Left lobe of liver (tissue), 2 donors: ENCODE measurements around the gene INPP5A. TPM values are rescaled to one million over a fixed set of nuclear protein-coding genes. Genes with fewer than 3 reads are reported as not detected.
"Not testable (repeated sequence)": the region's sequence is repeated elsewhere in the genome, so short reads cannot be mapped to it uniquely, and the experiment has no call there.

Source experiments
- ATAC-seq: fragments of 200-7000 bp; cut with Tn5 transposase; one replicate; pipeline ENCODE4 v1.9.1; 2020; ENCODE audit warnings: mild to moderate bottlenecking, moderate library complexity
- DNase-seq: peaks from one replicate; pipeline ENCODE4 v3.0.0-alpha.2; 2020; ENCODE audit warnings: low spot score
- total RNA-seq: library from RNA; stranded (reverse); gene quantifications from one replicate; pipeline ENCODE4 v1.2.1, GENCODE V29; 2021
- donor health status: DM: no; HTN: no; CAD: no; lungs with moderate emphysema.
- donor health status: DM: no; HTN: yes; CAD: no.

The INPP5A gene
- total RNA-seq, 1 donor from 2014 or later, result 18.3 TPM

DNA sequence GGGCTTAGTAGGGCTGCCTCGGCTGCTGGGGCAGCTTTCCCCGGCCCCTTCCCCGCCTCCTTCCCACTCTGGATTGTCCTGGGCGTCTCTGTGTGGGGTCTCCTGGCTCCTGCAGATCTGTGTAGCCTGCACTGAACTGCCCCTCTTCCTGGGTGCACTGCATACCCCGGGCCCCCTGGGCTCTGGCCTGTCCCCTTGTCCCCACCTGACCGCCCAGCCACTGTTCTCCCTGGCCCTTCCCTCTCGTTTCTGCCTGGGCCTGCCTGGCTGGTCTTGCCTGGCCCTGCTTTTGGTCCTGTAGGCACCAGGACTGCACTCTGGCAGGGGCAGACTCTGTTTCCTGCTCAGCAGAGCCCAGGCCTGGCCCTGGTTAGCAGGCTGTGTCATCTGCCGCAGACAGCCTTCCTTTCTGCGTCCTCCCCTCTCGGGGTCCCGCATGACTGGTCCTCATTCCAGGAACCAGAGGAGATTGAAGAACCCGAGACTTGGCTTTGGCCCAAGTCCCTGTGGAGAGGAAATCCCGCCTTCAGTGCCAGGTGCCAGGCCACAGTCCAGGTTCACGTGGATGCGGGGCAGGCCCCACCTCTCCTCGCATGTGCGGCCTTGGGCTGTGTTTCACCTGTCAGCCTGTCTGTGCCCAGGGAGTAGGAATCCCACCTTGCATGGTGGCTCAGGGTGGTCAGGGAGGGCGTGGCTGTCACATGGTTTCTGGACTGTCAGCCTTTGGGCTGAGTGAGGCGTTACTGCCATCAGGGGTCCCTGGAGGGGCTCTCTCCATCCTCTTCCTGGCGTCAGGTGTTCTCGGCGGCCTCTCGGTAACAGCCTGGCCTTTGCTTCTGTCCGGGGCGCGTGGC is 9.2 kb downstream of the INPP5A start:
- DNase-seq (peak; percentile 73), ATAC-seq (peak; percentile 78)

GRCh38 chr10:132547421-132547861 is 9.9 kb downstream of the INPP5A start:
- DNase-seq (no peak), ATAC-seq (peak; percentile 7)

DNA sequence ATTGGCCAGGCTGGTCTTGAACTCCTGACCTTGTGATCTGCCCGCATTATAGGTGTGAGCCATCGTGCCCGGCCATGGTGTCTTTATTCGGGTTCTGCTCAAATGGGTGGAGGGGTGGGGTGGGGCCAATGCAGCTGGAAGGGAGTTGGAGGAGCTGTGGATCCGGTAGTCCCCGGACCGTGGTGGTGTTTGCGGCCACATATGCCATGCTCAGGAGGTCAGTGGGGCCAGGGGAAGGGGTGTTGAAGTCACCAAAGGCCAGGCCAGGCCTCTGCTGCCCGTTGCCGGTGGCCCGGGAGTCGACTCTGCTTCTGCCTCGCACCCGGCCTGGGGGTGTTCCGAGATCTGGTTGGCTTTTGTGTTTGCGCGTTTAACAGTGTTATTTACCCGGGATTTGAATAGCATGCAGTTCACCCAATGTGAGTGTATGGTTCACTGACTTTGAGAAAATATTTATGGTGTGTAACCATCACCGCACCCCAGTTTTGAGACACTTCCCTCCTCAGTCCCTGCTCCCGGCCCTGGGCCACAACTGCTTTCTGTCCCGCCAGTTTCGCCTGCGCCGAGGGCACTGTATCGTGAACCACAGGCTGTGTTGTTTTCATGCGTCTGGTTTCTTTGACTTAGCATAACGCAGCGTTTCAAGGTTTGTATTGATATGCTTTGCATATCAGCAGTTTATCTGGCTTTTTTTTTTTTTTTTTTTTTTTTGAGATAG is 10.7 kb downstream of the INPP5A start:
- DNase-seq, result no peak
- ATAC-seq, result no peak

DNA sequence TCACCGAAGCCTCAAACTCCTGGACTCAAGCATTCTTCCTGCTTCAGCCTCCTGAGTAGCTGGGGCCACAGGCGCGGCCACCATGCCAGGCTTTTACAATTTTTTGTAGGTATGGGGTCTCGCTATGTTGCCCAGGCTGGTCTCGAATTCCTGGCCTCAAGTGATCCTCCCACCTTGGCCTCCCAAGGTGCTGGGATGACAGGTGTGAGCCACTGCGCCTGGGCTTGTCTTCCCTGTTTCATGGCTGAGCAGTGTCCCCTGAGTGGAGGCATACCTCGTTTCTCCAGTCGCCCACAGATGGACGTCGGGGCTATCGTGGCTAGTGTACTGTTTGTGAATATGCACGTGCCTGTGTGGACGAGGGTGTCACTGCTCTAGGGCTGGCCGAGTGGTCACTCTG is 11.3 kb downstream of the INPP5A start:
- no peak for DNase-seq
- ATAC-seq, result no peak

DNA sequence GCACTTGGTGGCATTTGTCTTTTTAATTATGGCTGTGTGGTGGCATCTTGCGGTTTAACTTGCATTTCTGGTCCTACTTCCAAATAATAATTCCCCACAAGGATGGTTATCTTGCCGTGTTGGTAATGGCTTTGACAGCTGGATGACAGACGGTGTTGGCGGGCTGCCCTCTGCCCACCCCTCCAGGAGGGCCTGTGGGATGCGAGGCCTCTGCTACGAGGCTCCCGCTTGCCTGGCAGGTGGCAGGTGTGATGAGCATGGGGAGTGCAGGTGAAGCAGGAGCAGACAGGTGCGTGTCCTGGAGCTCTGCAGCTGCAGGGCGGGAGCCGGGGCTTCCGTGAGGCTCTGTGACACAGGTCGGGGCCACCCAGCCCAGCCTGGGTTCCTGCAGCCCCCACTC is 11.8 kb downstream of the INPP5A start:
- DNase-seq (no peak), ATAC-seq (no peak)

DNA sequence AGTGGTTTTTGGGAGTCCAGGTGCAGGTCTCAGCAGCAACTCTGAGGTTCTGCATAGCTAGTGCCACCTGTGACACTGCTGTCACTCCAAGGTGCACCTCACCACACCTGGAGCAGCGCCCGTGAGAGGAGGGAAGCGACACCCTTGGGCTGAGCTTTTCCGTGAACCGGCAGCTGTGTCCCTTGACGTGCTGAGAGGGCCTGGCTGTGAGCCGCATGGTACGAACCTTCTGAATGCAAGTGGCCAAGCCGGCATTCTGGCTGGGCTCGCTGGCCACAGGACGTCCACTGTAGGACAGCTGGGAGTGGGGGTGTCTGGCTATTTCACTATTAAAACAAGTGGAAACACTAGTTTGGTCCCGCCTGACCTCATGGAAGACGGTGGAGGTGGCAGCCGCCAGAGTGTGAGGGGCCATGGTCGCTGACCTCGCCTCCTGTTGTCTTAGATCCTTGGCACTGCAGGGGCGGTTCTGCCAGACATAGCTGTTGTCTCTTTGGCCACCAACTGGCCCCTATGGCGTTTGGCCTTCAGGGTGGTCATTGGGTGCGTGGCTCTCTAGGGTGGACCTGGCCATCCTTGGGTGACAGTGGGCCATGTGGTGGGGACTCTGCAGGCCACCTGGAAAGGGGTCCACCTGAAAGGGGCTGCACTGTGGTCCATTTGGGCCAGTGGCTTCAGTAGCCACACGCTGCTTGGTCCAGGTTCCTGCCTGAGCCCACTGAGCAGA is 12.9 kb downstream of the INPP5A start:
- DNase-seq, result no peak
- no peak for ATAC-seq

- DNase-seq (no peak), ATAC-seq (no peak)
Measured at GRCh38 chr10:132551093-132551807, 13.7 kb downstream of the INPP5A start.

DNA sequence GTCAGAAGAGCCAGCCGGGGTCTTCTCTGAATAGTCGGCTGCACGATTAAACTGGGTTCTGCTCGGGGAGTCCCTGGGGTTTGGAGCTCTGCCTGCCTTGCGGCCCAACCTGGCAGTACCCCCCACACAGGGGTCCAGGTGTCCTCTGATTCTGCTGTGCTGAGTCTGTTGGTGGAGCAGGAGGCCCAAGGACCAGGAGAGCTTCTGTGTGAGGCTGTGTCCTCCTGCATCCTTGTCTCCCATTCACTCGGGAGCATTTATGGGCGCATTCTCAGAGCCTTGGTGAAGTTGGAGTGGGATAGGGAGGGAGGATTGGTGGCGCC is 14.2 kb downstream of the INPP5A start:
- ATAC-seq (no peak), DNase-seq (no peak)

DNA sequence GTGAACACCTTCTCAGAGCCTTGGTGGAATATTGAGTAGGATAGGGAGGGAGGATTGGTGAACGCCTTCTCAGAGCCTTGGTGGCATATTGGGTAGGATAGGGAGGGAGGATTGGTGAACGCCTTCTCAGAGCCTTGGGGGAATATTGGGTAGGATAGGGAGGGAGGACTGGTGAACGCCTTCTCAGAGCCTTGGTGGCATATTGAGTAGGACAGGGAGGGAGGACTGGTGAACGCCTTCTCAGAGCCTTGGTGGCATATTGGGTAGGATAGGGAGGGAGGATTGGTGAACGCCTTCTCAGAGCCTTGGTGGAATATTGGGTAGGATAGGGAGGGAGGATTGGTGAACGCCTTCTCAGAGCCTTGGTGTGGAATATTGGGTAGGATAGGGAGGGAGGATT is 15.0 kb downstream of the INPP5A start:
- not testable (repeated sequence) for DNase-seq, ATAC-seq

DNA sequence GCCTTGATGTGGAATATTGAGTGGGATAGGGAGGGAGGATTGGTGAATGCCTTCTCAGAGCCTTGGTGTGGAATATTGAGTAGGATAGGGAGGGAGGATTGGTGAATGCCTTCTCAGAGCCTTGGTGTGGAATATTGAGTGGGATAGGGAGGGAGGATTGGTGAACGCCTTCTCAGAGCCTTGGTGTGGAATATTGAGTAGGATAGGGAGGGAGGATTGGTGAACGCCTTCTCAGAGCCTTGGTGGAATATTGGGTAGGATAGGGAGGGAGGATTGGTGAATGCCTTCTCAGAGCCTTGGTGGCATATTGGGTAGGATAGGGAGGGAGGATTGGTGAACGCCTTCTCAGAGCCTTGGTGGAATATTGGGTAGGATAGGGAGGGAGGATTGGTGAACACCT is 16.0 kb downstream of the INPP5A start:
- DNase-seq, ATAC-seq: not testable (repeated sequence)

DNA sequence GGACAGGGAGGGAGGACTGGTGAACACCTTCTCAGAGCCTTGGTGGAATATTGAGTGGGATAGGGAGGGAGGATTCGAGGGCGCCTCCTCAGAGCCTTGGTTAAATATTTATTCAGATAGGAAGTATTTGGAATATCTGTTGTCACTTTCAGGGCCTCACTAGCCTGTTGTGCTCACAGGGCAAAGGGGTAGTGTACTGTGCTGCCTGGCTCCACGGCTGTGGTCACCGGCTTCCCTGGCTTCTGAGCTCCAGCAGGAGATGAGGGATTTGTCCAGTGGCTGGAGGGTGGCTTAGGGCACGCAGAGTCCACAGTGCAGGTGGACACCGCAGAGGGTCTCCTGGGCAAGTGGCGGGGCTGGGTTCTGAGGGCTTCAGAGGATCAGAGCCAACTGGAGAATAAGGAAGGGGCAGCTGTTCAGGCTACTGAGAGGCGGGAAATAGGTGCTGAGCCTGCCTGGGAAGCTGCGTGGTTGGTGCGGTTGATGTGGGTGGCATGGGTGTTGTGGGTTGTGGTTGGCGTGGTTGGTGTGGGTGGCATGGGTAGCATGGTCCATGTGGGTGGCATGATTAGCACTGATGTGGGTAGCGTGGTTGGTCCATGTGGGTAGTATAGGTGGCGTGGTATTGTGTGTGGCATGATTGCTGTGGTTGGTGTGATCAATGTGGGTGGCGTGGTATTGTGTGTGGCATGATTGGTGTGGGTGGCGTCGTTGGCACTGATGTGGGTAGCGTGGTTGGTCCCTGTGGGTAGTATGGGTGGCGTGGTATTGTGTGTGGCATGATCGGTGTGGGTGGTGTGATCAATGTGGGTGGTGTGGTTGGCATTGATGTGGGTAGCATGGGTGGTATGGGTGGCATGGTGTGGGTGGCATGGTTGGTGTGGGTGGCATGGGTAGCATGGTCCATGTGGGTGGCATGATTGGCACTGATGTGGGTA is 16.7 kb downstream of the INPP5A start:
- DNase-seq (no peak), ATAC-seq (peak; percentile 61)

GRCh38 chr10:132554991-132555647 is 17.5 kb downstream of the INPP5A start:
- ATAC-seq (peak; percentile 55), DNase-seq (peak; percentile 53)

GRCh38 chr10:132555648-132556575 is 18.3 kb downstream of the INPP5A start:
- ATAC-seq, result no peak
- DNase-seq, result no peak

GRCh38 chr10:132556994-132557441 is 19.4 kb downstream of the INPP5A start:
- no peak for DNase-seq
- ATAC-seq, result no peak

DNA sequence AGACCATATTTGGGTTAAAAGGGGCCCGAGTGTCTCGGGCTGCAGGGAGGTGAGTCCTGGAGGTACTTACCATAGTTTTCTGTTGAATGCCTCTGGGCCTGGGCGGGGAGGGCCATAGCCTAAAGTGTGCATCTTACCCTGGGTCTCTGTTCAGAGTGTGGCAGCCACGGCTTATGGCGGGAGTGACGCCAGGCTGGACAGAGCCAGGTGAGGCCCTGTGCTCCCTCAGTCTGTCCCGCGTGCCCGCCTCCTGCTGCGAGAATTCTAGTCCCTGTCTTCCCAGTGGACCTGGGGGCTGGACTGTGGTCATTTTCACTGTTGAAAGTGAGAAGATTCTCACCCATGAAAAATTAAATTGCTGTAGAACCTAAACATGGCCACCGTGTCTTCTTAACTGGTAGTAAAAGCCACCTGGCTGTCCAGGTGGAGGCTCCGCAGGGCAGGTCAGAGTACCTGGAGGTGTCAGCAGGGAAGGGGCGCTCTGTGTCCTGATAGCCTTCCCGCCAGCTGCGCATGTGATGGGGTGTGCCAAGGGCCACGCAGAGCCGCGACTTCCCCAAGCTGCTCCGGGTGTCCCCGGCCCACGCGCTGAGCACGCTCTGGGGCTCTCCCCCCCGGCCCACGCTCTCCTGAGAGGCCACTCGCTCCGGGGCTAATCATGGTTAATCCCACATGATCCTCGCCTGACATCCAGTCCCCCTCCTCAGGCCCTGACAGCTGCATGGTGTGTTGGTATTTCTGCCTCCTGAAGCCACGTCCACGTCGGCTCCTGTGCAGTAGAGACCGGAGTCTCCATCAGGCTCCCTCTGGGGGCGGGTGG is 20.3 kb downstream of the INPP5A start:
- ATAC-seq, result no peak
- no peak for DNase-seq

DNA sequence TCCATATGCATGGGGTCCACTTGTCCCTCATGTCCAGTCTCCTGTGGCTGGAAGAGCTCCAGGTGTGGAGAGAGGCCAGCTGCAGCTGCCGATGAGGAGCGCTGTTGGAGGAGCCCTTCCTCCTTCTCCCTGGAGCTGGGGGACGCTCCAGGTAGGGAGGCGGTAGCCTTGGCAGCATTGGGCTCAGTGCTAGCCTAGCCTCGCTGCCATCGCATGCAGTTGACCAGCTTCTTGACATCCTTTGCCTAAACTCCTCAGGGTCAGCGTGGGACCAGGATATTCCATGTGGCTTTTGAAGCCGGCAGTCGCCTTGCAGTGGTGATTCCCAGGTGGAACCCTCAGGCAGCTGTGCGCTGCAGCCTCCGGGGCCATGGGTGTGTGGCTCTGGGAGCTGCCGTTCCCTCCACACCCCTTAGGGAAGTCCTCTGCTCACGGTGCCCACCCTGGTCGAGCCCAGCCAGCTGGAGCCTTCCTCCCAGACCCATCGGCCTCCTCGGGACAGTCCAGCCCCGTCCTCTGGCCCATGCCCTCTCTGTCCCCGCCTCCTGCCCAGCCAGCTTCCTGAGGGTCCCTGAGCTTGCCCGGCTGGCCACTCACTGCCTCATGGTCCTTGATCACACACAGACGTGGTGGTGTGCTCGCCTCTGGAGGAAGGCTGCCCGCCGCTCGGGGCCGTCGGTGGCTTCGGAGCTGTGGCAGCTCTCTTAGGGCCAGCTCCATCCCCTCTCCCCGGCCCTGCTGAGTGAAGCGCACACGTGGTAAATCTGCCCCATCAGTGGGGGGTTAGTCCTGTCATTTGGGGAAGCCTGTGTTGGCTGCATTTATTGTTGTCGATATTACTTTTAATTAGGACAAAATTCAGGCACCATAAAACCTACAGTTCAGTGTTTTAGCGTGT is 21.2 kb downstream of the INPP5A start:
- ATAC-seq (no peak), DNase-seq (no peak)
